Tibial artery (tissue), 4 donors: ENCODE data around the gene KRT24.

Experiments used
- DNase-seq, 2 donors: peaks; one replicate each; pipeline ENCODE4 v3.0.0-alpha.2; 2019
- H3K27ac ChIP-seq, 2 donors: fragments of 200-600 bp; sonication (generic) in 1 of 2; 1 replicate in 1 of 2; 2 replicates in 1 of 2; pipeline ENCODE4 v1.5.1; 2018 to 2019; ENCODE audit warnings: mild to moderate bottlenecking in 1 of 2
- H3K27me3 ChIP-seq, 2 donors: fragments of 200-600 bp; sonication (generic) in 1 of 2; one replicate each; pipeline versions ENCODE4 v1.5.1 to v1.6.0; 2016 to 2019
- H3K36me3 ChIP-seq, 3 donors: fragments of 200-600 bp; sonication (generic) in 2 of 3; one replicate each; pipeline ENCODE4 v1.5.1; 2016 to 2019; ENCODE audit warnings: mild to moderate bottlenecking in 2 of 3
- H3K4me1 ChIP-seq, 4 donors: fragments of 200-600 bp; sonication (generic) in 2 of 4; 1 replicate in 3 of 4; 2 replicates in 1 of 4; pipeline ENCODE4 v1.5.1; 2016 to 2019
- H3K4me3 ChIP-seq, 2 donors: fragments of 200-600 bp; sonication (generic) in 1 of 2; 1 replicate in 1 of 2; 2 replicates in 1 of 2; pipeline ENCODE4 v1.5.1; 2018 to 2019; ENCODE audit warnings: mild to moderate bottlenecking in 2 of 2
- H3K9me3 ChIP-seq, 3 donors: fragments of 200-600 bp; sonication (generic) in 1 of 3; one replicate each; pipeline ENCODE4 v1.5.1; 2016 to 2019
- CTCF ChIP-seq, 2 experiments: fragments of 200-600 bp in 1 of 2; fragments of 450-650 bp in 1 of 2; IDR thresholded peaks; one replicate each; pipeline ENCODE4 v1.5.1; 2017 to 2019; ENCODE audit warnings: antibody characterized with exemption in 2 of 2, mild to moderate bottlenecking in 1 of 2, moderate library complexity in 1 of 2
- intact Hi-C: fragments of 100-400 bp; cut with DNase I; formaldehyde crosslinking; loops from one replicate; pipeline ENCODE4 v1.15.0; 2023; ENCODE audit warnings: low total_unique reads

Gene KRT24

GRCh38 chr17:40722241-40722640, 18.7 kb upstream of the KRT24 start:
- no peak for TF ChIP-seq CTCF (IDR thresholded peaks at IDR 0.05)
- H3K4me1 ChIP-seq, result no peaks in the 10 kb centered on the region
- H3K36me3 ChIP-seq, result no peaks in the 10 kb centered on the region
- DNase-seq, result no peak
- peaks cover 0 to 8% of the 10 kb centered on the region in 2 donors for H3K27me3 ChIP-seq
- H3K4me3 ChIP-seq, result no peak overlapping the region
- no peaks in the 10 kb centered on the region for H3K9me3 ChIP-seq
- intact Hi-C loops, result no loop called here
- H3K27ac ChIP-seq, result no peak overlapping the region

GRCh38 chr17:40720899-40721298, 17.3 kb upstream of the KRT24 start:
- Histone ChIP-seq H3K27ac (no peak overlapping the region), H3K4me3 (no peak overlapping the region), H3K27me3 (peaks cover 0 to 11% of the 10 kb centered on the region in 2 donors), H3K36me3 (no peaks in the 10 kb centered on the region), H3K9me3 (no peaks in the 10 kb centered on the region), H3K4me1 (no peaks in the 10 kb centered on the region)
- no peak for TF ChIP-seq CTCF (IDR thresholded peaks at IDR 0.05)
- intact Hi-C loops, result no loop called here
- DNase-seq, result no peak

- no peaks in the 10 kb centered on the region for H3K4me1 ChIP-seq
- peaks cover 0 to 13% of the 10 kb centered on the region in 2 donors for H3K27me3 ChIP-seq
- no peak overlapping the region for H3K4me3 ChIP-seq
- no peaks in the 10 kb centered on the region for H3K36me3 ChIP-seq
- intact Hi-C loops, result no loop called here
- H3K9me3 ChIP-seq, result no peaks in the 10 kb centered on the region
- no peak for TF ChIP-seq CTCF (IDR thresholded peaks at IDR 0.05)
- H3K27ac ChIP-seq, result no peak overlapping the region
- no peak for DNase-seq
Measured at GRCh38 chr17:40718930-40719329, 15.4 kb upstream of the KRT24 start.

GRCh38 chr17:40717776-40718175, 14.2 kb upstream of the KRT24 start:
- intact Hi-C loops, result no loop called here
- H3K27ac ChIP-seq, result no peak overlapping the region
- H3K27me3 ChIP-seq, result peaks cover 0 to 13% of the 10 kb centered on the region in 2 donors
- no peak for TF ChIP-seq CTCF (IDR thresholded peaks at IDR 0.05)
- no peaks in the 10 kb centered on the region for H3K36me3 ChIP-seq
- no peak for DNase-seq
- H3K4me1 ChIP-seq, result no peaks in the 10 kb centered on the region
- no peaks in the 10 kb centered on the region for H3K9me3 ChIP-seq
- H3K4me3 ChIP-seq, result no peak overlapping the region

GRCh38 chr17:40714473-40714872, 10.9 kb upstream of the KRT24 start:
- Histone ChIP-seq H3K27me3 (peaks cover 0 to 13% of the 10 kb centered on the region in 2 donors), H3K9me3 (no peaks in the 10 kb centered on the region), H3K27ac (no peak overlapping the region), H3K4me1 (no peaks in the 10 kb centered on the region), H3K4me3 (no peak overlapping the region), H3K36me3 (no peaks in the 10 kb centered on the region)
- no peak for DNase-seq
- intact Hi-C loops, result no loop called here
- TF ChIP-seq CTCF (IDR thresholded peaks at IDR 0.05), result no peak

- Histone ChIP-seq H3K27me3 (peaks cover 0 to 6% of the 10 kb centered on the region in 2 donors), H3K36me3 (no peaks in the 10 kb centered on the region), H3K4me1 (no peaks in the 10 kb centered on the region), H3K4me3 (no peak overlapping the region), H3K27ac (peak overlapping the region in 1 of 2 donors; percentile 12), H3K9me3 (no peaks in the 10 kb centered on the region)
- intact Hi-C loops, result no loop called here
- no peak for TF ChIP-seq CTCF (IDR thresholded peaks at IDR 0.05)
- peak; percentile 75 to 84 for DNase-seq
Measured at GRCh38 chr17:40707745-40708144, 4.2 kb upstream of the KRT24 start.
